Measurements from ENCODE around the gene PDE6G. TPM values are rescaled to one million over a fixed set of nuclear protein-coding genes. Genes with fewer than 3 reads are reported as not detected.
A peak's percentile ranks its signal among the peaks of the same experiment; 100 is the strongest.
"Not testable (repeated sequence)": the region's sequence is repeated elsewhere in the genome, so short reads cannot be mapped to it uniquely, and the experiment has no call there.

PDE6G gene
- total RNA-seq, 1 experiment from 2014 or later: 2.0 TPM

GRCh38 chr17:81635431-81635830 lies 20.9 kb downstream of the PDE6G start:
- no peak for DNase-seq (ENCODE audit: low spot score)

GRCh38 chr17:81631482-81631881 lies 24.9 kb downstream of the PDE6G start:
- no peak for DNase-seq (ENCODE audit: low spot score)

GRCh38 chr17:81630274-81630673 lies 26.1 kb downstream of the PDE6G start:
- DNase-seq (ENCODE audit: low spot score): no peak

GRCh38 chr17:81621494-81622130 lies 34.7 kb downstream of the PDE6G start:
- DNase-seq (ENCODE audit: low spot score): no peak

- not testable (repeated sequence) for DNase-seq (ENCODE audit: low spot score)
Measured at GRCh38 chr17:81618307-81618706, 38.0 kb downstream of the PDE6G start.

- no peak for DNase-seq (ENCODE audit: low spot score)
Measured at GRCh38 chr17:81616877-81617276, 39.5 kb downstream of the PDE6G start.

GRCh38 chr17:81615401-81615930 lies 40.9 kb downstream of the PDE6G start:
- no peak for DNase-seq (ENCODE audit: low spot score)

GRCh38 chr17:81612172-81612970 lies 44.0 kb downstream of the PDE6G start:
- no peak for DNase-seq (ENCODE audit: low spot score)

- no peak for DNase-seq (ENCODE audit: low spot score)
Measured at GRCh38 chr17:81609541-81610311, 46.6 kb downstream of the PDE6G start.

GRCh38 chr17:81608605-81609004 lies 47.7 kb downstream of the PDE6G start:
- DNase-seq (ENCODE audit: low spot score): no peak

- DNase-seq (ENCODE audit: low spot score): no peak
Measured at GRCh38 chr17:81608082-81608481, 48.3 kb downstream of the PDE6G start.

GRCh38 chr17:81607431-81607830 lies 48.9 kb downstream of the PDE6G start:
- DNase-seq (ENCODE audit: low spot score): no peak

GRCh38 chr17:81603846-81604610 lies 52.3 kb downstream of the PDE6G start:
- DNase-seq (ENCODE audit: low spot score): no peak

- DNase-seq (ENCODE audit: low spot score): peak; percentile 65
Measured at GRCh38 chr17:81601525-81602120, 54.7 kb downstream of the PDE6G start.

Other genes with a start within 250 kb of the PDE6G start
- 5,134 and 6,456 TPM in 2 replicates for gene ACTG1, start 143.7 kb downstream of the PDE6G start, total RNA-seq (2014; rRNA removed; shearing (Covaris generic))
- gene FSCN2, start 128.2 kb downstream of the PDE6G start, total RNA-seq (2014; rRNA removed; shearing (Covaris generic)): 0.81 and 1.7 TPM in 2 replicates
- 29.7 and 39.9 TPM in 2 replicates for gene FAAP100, start 104.2 kb downstream of the PDE6G start, total RNA-seq (2014; rRNA removed; shearing (Covaris generic))
- 89.3 and 93.9 TPM in 2 replicates for gene NPLOC4, start 19.4 kb downstream of the PDE6G start, total RNA-seq (2014; rRNA removed; shearing (Covaris generic))
- 5.7 and 6.8 TPM in 2 replicates for gene TSPAN10, start 19.3 kb downstream of the PDE6G start, total RNA-seq (2014; rRNA removed; shearing (Covaris generic))
- gene OXLD1, start 10.1 kb upstream of the PDE6G start, total RNA-seq (2014; rRNA removed; shearing (Covaris generic)): 42.0 and 58.8 TPM in 2 replicates
- gene CCDC137, start 10.2 kb upstream of the PDE6G start, total RNA-seq (2014; rRNA removed; shearing (Covaris generic)): 18.5 and 21.7 TPM in 2 replicates
- gene ARL16, start 27.3 kb upstream of the PDE6G start, total RNA-seq (2014; rRNA removed; shearing (Covaris generic)): 41.0 and 45.6 TPM in 2 replicates
- 144 and 199 TPM in 2 replicates for gene HGS, start 27.5 kb upstream of the PDE6G start, total RNA-seq (2014; rRNA removed; shearing (Covaris generic))
- gene MRPL12, start 46.8 kb upstream of the PDE6G start, total RNA-seq (2014; rRNA removed; shearing (Covaris generic)): 32.3 and 37.0 TPM in 2 replicates
- gene SLC25A10, start 55.7 kb upstream of the PDE6G start, total RNA-seq (2014; rRNA removed; shearing (Covaris generic)): 81.5 and 101 TPM in 2 replicates
- gene GCGR, start 147.6 kb upstream of the PDE6G start, total RNA-seq (2014; rRNA removed; shearing (Covaris generic)): not detected in 2 replicates
- 45.8 and 51.4 TPM in 2 replicates for gene MCRIP1, start 176.7 kb upstream of the PDE6G start, total RNA-seq (2014; rRNA removed; shearing (Covaris generic))
- gene PPP1R27, start 178.5 kb upstream of the PDE6G start, total RNA-seq (2014; rRNA removed; shearing (Covaris generic)): not detected in 2 replicates
- 1,091 and 1,235 TPM in 2 replicates for gene P4HB, start 204.0 kb upstream of the PDE6G start, total RNA-seq (2014; rRNA removed; shearing (Covaris generic))
- 173 and 183 TPM in 2 replicates for gene ARHGDIA, start 214.8 kb upstream of the PDE6G start, total RNA-seq (2014; rRNA removed; shearing (Covaris generic))
- 376 and 393 TPM in 2 replicates for gene ALYREF, start 235.0 kb upstream of the PDE6G start, total RNA-seq (2014; rRNA removed; shearing (Covaris generic))
- 207 and 245 TPM in 2 replicates for gene ANAPC11, start 235.2 kb upstream of the PDE6G start, total RNA-seq (2014; rRNA removed; shearing (Covaris generic))
- 0.77 and 1.8 TPM in 2 replicates for gene NPB, start 245.7 kb upstream of the PDE6G start, total RNA-seq (2014; rRNA removed; shearing (Covaris generic))

All from A172 (cell line).